A549 (cell line): ENCODE data around the gene PAXIP1. TPM values are rescaled to one million over a fixed set of nuclear protein-coding genes. Genes with fewer than 3 reads are reported as not detected.
A peak's percentile ranks its signal among the peaks of the same experiment; 100 is the strongest.

ENCODE experiments used
- ATAC-seq, 2 experiments: fragments of 200-7000 bp in 1 of 2; fragments of >200 bp in 1 of 2; cut with Nextera tagmentation in 1 of 2; cut with Tn5 transposase in 1 of 2; 3 replicates each; pipeline versions ENCODE4 v1.8.0 to v1.9.1; 2018 to 2020; ENCODE audit warnings: mild to moderate bottlenecking in 1 of 2, moderate library complexity in 1 of 2
- CTCF ChIA-PET: fragments of 300-600 bp; sonication (Branson Sonifier 250); formaldehyde crosslinking; extraction: SDS; loops from one replicate; lab custom pipeline; 2021; ENCODE audit warnings: antibody characterized with exemption, inconsistent platforms; lab: Yijun Ruan, JAX
- POLR2A ChIA-PET: fragments of 350-600 bp; formaldehyde crosslinking; extraction: SDS; loops from one replicate; lab custom pipeline; 2021; ENCODE audit warnings: antibody characterized with exemption, inconsistent platforms; lab: Yijun Ruan, JAX
- DNase-seq, 2 experiments: peaks; one replicate each; pipeline versions ENCODE4 v3.0.0 to v3.0.0-alpha.2; 2011 to 2016; ENCODE audit warnings: low read depth in 1 of 2, low spot score in 1 of 2
- FAIRE-seq: peaks from 2 replicates; lab custom pipeline; 2011; peaks lifted over from hg19 to GRCh38; lab: Jason Lieb, UNC
- H3K27ac ChIP-seq, 2 experiments: fragments of >200 bp; sonication (Bioruptor Twin); formaldehyde crosslinking; 3 replicates each; pipeline ENCODE4 v1.5.1; 2016 to 2017
- H3K4me1 ChIP-seq: fragments of >200 bp; sonication (Bioruptor Twin); formaldehyde crosslinking; 3 replicates; pipeline ENCODE4 v1.6.1; 2016
- H3K4me2 ChIP-seq: fragments of >200 bp; sonication (Bioruptor Twin); formaldehyde crosslinking; 3 replicates; pipeline ENCODE4 v1.6.1; 2016
- H3K4me3 ChIP-seq: fragments of >200 bp; sonication (Bioruptor Twin); formaldehyde crosslinking; 3 replicates; pipeline ENCODE4 v1.5.1; 2016
- H3K9me3 ChIP-seq: fragments of >200 bp; sonication (Bioruptor Twin); formaldehyde crosslinking; 3 replicates; pipeline ENCODE4 v1.6.1; 2016
- ATOH8 ChIP-seq: fragments of 250-450 bp; sonication (Bioruptor Pico); IDR thresholded peaks from 2 replicates; pipeline ENCODE4 v1.5.0; 2020; ENCODE audit warnings: low read depth, mild to moderate bottlenecking, moderate library complexity
- BCL3 ChIP-seq: fragments of >200 bp; sonication (Bioruptor Twin); formaldehyde crosslinking; IDR thresholded peaks from 3 replicates; pipeline ENCODE4 v1.6.1; 2016
- CEBPB ChIP-seq, 2 experiments: fragments of >200 bp in 1 of 2; sonication (Bioruptor Twin) in 1 of 2; formaldehyde crosslinking in 1 of 2; IDR thresholded peaks; 2 replicates each; pipeline ENCODE4 v1.6.1; 2012 to 2016
- CHD4 ChIP-seq: fragments of 200-600 bp; sonication (generic); IDR thresholded peaks from 2 replicates; pipeline ENCODE4 v1.6.1; 2016; ENCODE audit warnings: antibody characterized with exemption, mild to moderate bottlenecking, borderline replicate concordance
- CTCF ChIP-seq: fragments of >200 bp; sonication (Bioruptor Twin); formaldehyde crosslinking; IDR thresholded peaks from 3 replicates; pipeline ENCODE4 v1.5.1; 2016
- E2F6 ChIP-seq: IDR thresholded peaks from 2 replicates; pipeline ENCODE4 v1.6.1; 2012; ENCODE audit warnings: low read depth, borderline replicate concordance
- ELK1 ChIP-seq: fragments of 150-350 bp; IDR thresholded peaks from 2 replicates; pipeline ENCODE4 v1.6.1; 2014; ENCODE audit warnings: low read depth, mild to moderate bottlenecking, low read length
- EP300 ChIP-seq, 2 experiments: fragments of >200 bp; sonication (Bioruptor Twin); formaldehyde crosslinking; IDR thresholded peaks; 2 replicates in 1 of 2; 3 replicates in 1 of 2; pipeline ENCODE4 v1.6.1; 2016 to 2017
- ESRRA ChIP-seq: fragments of 150-350 bp; IDR thresholded peaks from 2 replicates; pipeline ENCODE4 v1.6.1; 2014; ENCODE audit warnings: mild to moderate bottlenecking, low read length, borderline replicate concordance
- HES2 ChIP-seq: fragments of >200 bp; sonication (Bioruptor Twin); formaldehyde crosslinking; IDR thresholded peaks from 2 replicates; pipeline ENCODE4 v1.6.1; 2016
- HOXB13 ChIP-seq: fragments of 250-450 bp; sonication (Bioruptor Pico); IDR thresholded peaks from 2 replicates; pipeline ENCODE4 v1.5.0; 2020; ENCODE audit warnings: low read depth, mild to moderate bottlenecking, moderate library complexity
- JUN ChIP-seq, 2 experiments: fragments of >200 bp; sonication (Bioruptor Twin); formaldehyde crosslinking; IDR thresholded peaks; 2 replicates in 1 of 2; 3 replicates in 1 of 2; pipeline ENCODE4 v1.6.1; 2016 to 2017
- MAZ ChIP-seq: fragments of 150-350 bp; IDR thresholded peaks from 2 replicates; pipeline ENCODE4 v1.6.1; 2014; ENCODE audit warnings: antibody characterized with exemption, low read depth, low read length, borderline replicate concordance
- NR3C1 ChIP-seq: fragments of >200 bp; sonication (Bioruptor Twin); formaldehyde crosslinking; IDR thresholded peaks from 3 replicates; pipeline ENCODE4 v1.6.1; 2017
- PBX3 ChIP-seq: IDR thresholded peaks from 2 replicates; pipeline ENCODE4 v1.6.1; 2012
- PHF8 ChIP-seq: fragments of 200-600 bp; sonication (generic); IDR thresholded peaks from 2 replicates; pipeline ENCODE4 v1.6.1; 2016; ENCODE audit warnings: low read depth, mild to moderate bottlenecking, antibody characterized with exemption, moderate library complexity, borderline replicate concordance
- POLR2AphosphoS2 ChIP-seq: conservative IDR thresholded peaks from 2 replicates; pipeline ENCODE4 v1.6.1; 2012; ENCODE audit warnings: low read length, improper control_type of control experiment, inconsistent platforms
- RAD21 ChIP-seq, 2 experiments: fragments of >200 bp in 1 of 2; sonication (Bioruptor Twin) in 1 of 2; formaldehyde crosslinking in 1 of 2; IDR thresholded peaks in 1 of 2; conservative IDR thresholded peaks in 1 of 2; 2 replicates in 1 of 2; 3 replicates in 1 of 2; pipeline ENCODE4 v1.6.1; 2012 to 2018; ENCODE audit warnings: inconsistent platforms in 1 of 2
- RARB ChIP-seq: fragments of 250-450 bp; sonication (Bioruptor Pico); IDR thresholded peaks from 2 replicates; pipeline ENCODE4 v1.8.0; 2021; ENCODE audit warnings: mild to moderate bottlenecking, moderate library complexity
- REST ChIP-seq: fragments of 200-600 bp; sonication (generic); IDR thresholded peaks from 2 replicates; pipeline ENCODE4 v1.6.1; 2016; ENCODE audit warnings: antibody characterized with exemption, mild to moderate bottlenecking, moderate library complexity
- SMC3 ChIP-seq: fragments of >200 bp; sonication (Bioruptor Twin); formaldehyde crosslinking; IDR thresholded peaks from 3 replicates; pipeline ENCODE4 v1.6.1; 2018; ENCODE audit warnings: inconsistent platforms
- TFCP2L1 ChIP-seq: fragments of 250-450 bp; sonication (Bioruptor Pico); IDR thresholded peaks from 2 replicates; pipeline ENCODE4 v1.5.0; 2021; ENCODE audit warnings: mild to moderate bottlenecking
- ZC3H11A ChIP-seq: fragments of 450-650 bp; IDR thresholded peaks from 2 replicates; pipeline ENCODE4 v1.6.1; 2014; ENCODE audit warnings: antibody characterized with exemption, mild to moderate bottlenecking
- ZFP36 ChIP-seq: fragments of 450-650 bp; IDR thresholded peaks from 2 replicates; pipeline ENCODE4 v1.6.1; 2014; ENCODE audit warnings: borderline replicate concordance; ENCODE audit not compliant: partially characterized antibody
- ZSCAN20 ChIP-seq: fragments of 250-450 bp; sonication (Bioruptor Pico); IDR thresholded peaks from 2 replicates; pipeline ENCODE4 v1.8.0; 2022; ENCODE audit warnings: mild to moderate bottlenecking, moderate library complexity
- WGBS: methylation state at CpG from one replicate; pipeline ENCODE4 v1.1.6; 2017; ENCODE audit errors: missing lambda C conversion rate; 5-methylcytosine and 5-hydroxymethylcytosine counted together
- polyA plus RNA-seq, 4 experiments: library from polyadenylated mRNA; depleted of rRNA in 3 of 4; stranded (reverse); fragments of >200 nt; fragmentation: RNase III in 1 of 4; extraction: RNeasy Plus Mini Kit Qiagen cat#74134 plus additional on column Dnase treatment in 1 of 4; gene quantifications; 2 replicates in 3 of 4; 3 replicates in 1 of 4; pipeline ENCODE4 v1.2.3, GENCODE V29; 2011 to 2017

PAXIP1 gene
- polyA plus RNA-seq, 2 of the 4 experiments (the other 2 are of a cell fraction), result 15.3 to 15.7 TPM

- no peak for TF ChIP-seq REST
- no peak for TF ChIP-seq TFCP2L1 (CRISPR knock-in tag)
- TF ChIP-seq HES2, result no peak
- TF ChIP-seq CEBPB (IDR thresholded peaks at IDR 0.05), result no peak
- TF ChIP-seq MAZ, result no peak
- no peak for TF ChIP-seq ZSCAN20 (CRISPR knock-in tag)
- TF ChIP-seq ATOH8 (CRISPR knock-in tag), result no peak
These were observed 46.5 kb downstream of the PAXIP1 start (continued) for GRCh38 chr7:154956427-154956826.

GRCh38 chr7:154953006-154953684, 49.8 kb downstream of the PAXIP1 start:
- no peak for FAIRE-seq
- CTCF ChIA-PET, result interaction anchor here (0.7 to 3.6 kb wide), 17 partner anchors 8 to 415 kb away, joined by 3 to 16 read pairs (median 4); no protein-coding TSS in a partner anchor
- WGBS, result 55% methylated on average over 9 of the region's 9 CpGs

More at GRCh38 chr7:154953006-154953684, 49.8 kb downstream of the PAXIP1 start:
- ATAC-seq (peak; percentile 62 to 87; a peak in 4 of 6 replicates), DNase-seq (peak; percentile 27 to 66)
- Histone ChIP-seq H3K27ac (no peak overlapping the region), H3K9me3 (no peaks in the 10 kb centered on the region), H3K4me2 (no peak overlapping the region), H3K4me3 (no peak overlapping the region), H3K4me1 (no peaks in the 10 kb centered on the region)
- TF ChIP-seq EP300 (IDR thresholded peaks at IDR 0.05), result no peak
- TF ChIP-seq TFCP2L1 (CRISPR knock-in tag), result no peak
- TF ChIP-seq BCL3, result no peak
- no peak for TF ChIP-seq PBX3
- TF ChIP-seq CEBPB (IDR thresholded peaks at IDR 0.05), result no peak
- no peak for TF ChIP-seq JUN (IDR thresholded peaks at IDR 0.05)
- TF ChIP-seq POLR2AphosphoS2, result no peak
- TF ChIP-seq CHD4, result no peak
- peak in 1 of 2 experiments; percentile 12; a peak in 1 of 5 replicates for TF ChIP-seq RAD21 (conservative IDR thresholded peaks at IDR 0.05 in 1 of 2, IDR thresholded peaks at IDR 0.05 in 1 of 2)
- no peak for TF ChIP-seq PHF8
- no peak for TF ChIP-seq RARB
- no peak for TF ChIP-seq HES2
- TF ChIP-seq ESRRA, result no peak
- no peak for TF ChIP-seq ZC3H11A
- no peak for TF ChIP-seq NR3C1
- TF ChIP-seq E2F6, result no peak
- no peak for TF ChIP-seq ZFP36
- no peak for TF ChIP-seq HOXB13 (CRISPR knock-in tag)
- TF ChIP-seq ELK1, result no peak
- 0 out of 3 replicates have a peak, but pooled peaks have one; percentile 23 for TF ChIP-seq SMC3
- peak; percentile 61 for TF ChIP-seq CTCF
- POLR2A ChIA-PET, result no interaction called here
